Psoas muscle (tissue), 8 donors: Measurements from ENCODE around the gene ACOXL. TPM values are rescaled to one million over a fixed set of nuclear protein-coding genes. Genes with fewer than 3 reads are reported as not detected.
"Not testable (repeated sequence)": the region's sequence is repeated elsewhere in the genome, so short reads cannot be mapped to it uniquely, and the experiment has no call there.

ENCODE experiments used
- ATAC-seq, 4 donors: fragments of 200-7000 bp; cut with Tn5 transposase; one replicate each; pipeline ENCODE4 v1.9.1; 2020; ENCODE audit warnings: moderate library complexity in 3 of 4, mild to moderate bottlenecking in 2 of 4
- DNase-seq, 2 donors: peaks; one replicate each; pipeline ENCODE4 v3.0.0-alpha.2; 2020
- H3K27ac ChIP-seq: fragments of 200-600 bp; one replicate; pipeline ENCODE4 v1.8.0; 2022
- H3K27me3 ChIP-seq, 3 donors: fragments of 200-600 bp in 1 of 3; one replicate each; pipeline versions ENCODE4 v1.6.1 to v1.8.0; 2013 to 2022; ENCODE audit warnings: low read length in 2 of 3, mild to moderate bottlenecking in 2 of 3, moderate library complexity in 1 of 3; ENCODE audit not compliant: insufficient read depth in 3 of 3
- H3K36me3 ChIP-seq, 2 donors: fragments of 200-600 bp in 1 of 2; one replicate each; pipeline versions ENCODE4 v1.6.1 to v1.8.0; 2013 to 2022; ENCODE audit warnings: low read depth in 1 of 2, mild to moderate bottlenecking in 1 of 2, moderate library complexity in 1 of 2; ENCODE audit not compliant: insufficient read depth in 1 of 2
- H3K4me1 ChIP-seq: fragments of 200-600 bp; one replicate; pipeline ENCODE4 v1.8.0; 2022
- H3K4me3 ChIP-seq: fragments of 200-600 bp; one replicate; pipeline ENCODE4 v1.8.0; 2022; ENCODE audit warnings: mild to moderate bottlenecking
- H3K9me3 ChIP-seq: fragments of 200-600 bp; one replicate; pipeline ENCODE4 v1.8.0; 2022
- WGBS, 3 donors: extraction: QIAGEN DNeasy Blood & Tissue Kit; methylation state at CpG; one replicate each; pipeline versions ENCODE4 v1.1.6 to v1.1.7; 2013; 5-methylcytosine and 5-hydroxymethylcytosine counted together
- intact Hi-C, 2 donors: fragments of 100-400 bp; cut with DNase I; formaldehyde crosslinking; loops; one replicate each; pipeline versions ENCODE4 v1.11.0 to v1.14.2; 2022
- polyA plus RNA-seq, 3 donors: library from polyadenylated mRNA; stranded (reverse); fragments of 200-250 nt; gene quantifications; one replicate each; pipeline ENCODE4 v1.2.3, GENCODE V29; 2013
- total RNA-seq, 4 donors: library from RNA; stranded (reverse); fragmentation: NEBNext Ultra II Directional in 2 of 4; extraction: Animal tissue kit (Norgen Biotek cat#: 25700) in 2 of 4; gene quantifications; one replicate each; pipeline versions ENCODE4 v1.2.1 to v1.2.4, GENCODE V29; 2021 to 2023
- TF ChIP-seq, protein P1 (sequence below): fragments of 200-600 bp; IDR thresholded peaks from one replicate; pipeline ENCODE4 v1.8.0; 2022; ENCODE audit warnings: antibody characterized with exemption
- donor health status: healthy with polysubstance abuse.
- donor health status: DM: no; HTN: no; CAD: no; lungs with moderate emphysema.
- donor health status: Bipolar disorder and iron deficiency.
- donor health status: healthy.
- donor health status: DM: yes; HTN: yes; CAD: no.
- donor health status: DM: no; HTN: no; CAD: no.
- donor health status: DM: no; HTN: no; CAD: no.
- donor health status: DM: yes; HTN: yes; CAD: no.

The ACOXL gene
- total and polyA plus RNA-seq, 7 donors = 0.01 TPM; not detected in 6

DNA sequence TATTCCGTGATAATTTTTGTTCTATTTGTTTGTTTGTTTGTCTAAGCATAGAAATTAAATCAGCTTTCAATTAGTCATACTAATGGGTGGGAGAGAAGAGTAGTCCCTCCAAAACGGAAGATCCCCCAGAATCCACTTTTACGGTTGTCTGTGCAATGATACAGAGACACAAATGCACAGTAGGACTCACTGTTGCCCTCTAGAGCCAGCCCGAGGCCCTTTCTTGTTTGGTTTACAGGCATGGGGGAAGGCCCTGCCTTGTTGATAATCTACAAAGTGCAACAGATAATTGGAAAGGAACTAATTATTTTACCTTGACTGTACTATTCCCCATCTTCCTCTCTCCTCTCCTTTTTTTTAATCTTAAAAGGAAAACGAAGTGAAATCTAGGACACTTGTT lies 121.1 kb downstream of the ACOXL start:
- Histone ChIP-seq H3K27me3 (peaks cover 0 to 2% (median 0%) of the 10 kb centered on the region in 3 donors), H3K27ac (no peak overlapping the region), H3K4me1 (no peaks in the 10 kb centered on the region), H3K4me3 (no peak overlapping the region), H3K9me3 (no peaks in the 10 kb centered on the region), H3K36me3 (no peaks in the 10 kb centered on the region)
- intact Hi-C loops = no loop called here
- ATAC-seq (peak; percentile 62 to 84 (median 78)), DNase-seq (no peak)
- TF ChIP-seq, protein P1, sequence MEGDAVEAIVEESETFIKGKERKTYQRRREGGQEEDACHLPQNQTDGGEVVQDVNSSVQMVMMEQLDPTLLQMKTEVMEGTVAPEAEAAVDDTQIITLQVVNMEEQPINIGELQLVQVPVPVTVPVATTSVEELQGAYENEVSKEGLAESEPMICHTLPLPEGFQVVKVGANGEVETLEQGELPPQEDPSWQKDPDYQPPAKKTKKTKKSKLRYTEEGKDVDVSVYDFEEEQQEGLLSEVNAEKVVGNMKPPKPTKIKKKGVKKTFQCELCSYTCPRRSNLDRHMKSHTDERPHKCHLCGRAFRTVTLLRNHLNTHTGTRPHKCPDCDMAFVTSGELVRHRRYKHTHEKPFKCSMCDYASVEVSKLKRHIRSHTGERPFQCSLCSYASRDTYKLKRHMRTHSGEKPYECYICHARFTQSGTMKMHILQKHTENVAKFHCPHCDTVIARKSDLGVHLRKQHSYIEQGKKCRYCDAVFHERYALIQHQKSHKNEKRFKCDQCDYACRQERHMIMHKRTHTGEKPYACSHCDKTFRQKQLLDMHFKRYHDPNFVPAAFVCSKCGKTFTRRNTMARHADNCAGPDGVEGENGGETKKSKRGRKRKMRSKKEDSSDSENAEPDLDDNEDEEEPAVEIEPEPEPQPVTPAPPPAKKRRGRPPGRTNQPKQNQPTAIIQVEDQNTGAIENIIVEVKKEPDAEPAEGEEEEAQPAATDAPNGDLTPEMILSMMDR = peak; percentile 60
- 28 to 37% (median 33%) methylated on average over 5 of the region's 5 CpGs for WGBS, 3 donors

DNA sequence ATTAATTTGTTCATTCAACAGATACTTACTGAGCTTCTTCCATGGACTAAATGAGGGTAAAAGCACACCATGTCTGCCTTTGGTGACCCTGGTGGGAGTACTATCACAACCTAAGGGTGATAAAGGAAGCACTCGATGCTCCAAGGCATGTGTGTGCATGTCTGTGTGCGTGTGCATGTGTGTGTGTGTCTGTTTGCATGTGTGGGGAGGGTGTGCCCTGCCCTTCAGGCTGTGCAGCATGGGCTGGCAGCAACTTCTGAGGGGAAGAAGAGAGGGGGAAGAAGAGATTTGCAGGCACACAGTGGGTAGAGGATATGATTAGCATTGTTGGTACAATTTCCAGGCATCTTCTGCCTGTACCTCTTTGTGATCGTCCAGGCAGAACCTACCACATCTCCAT lies 121.6 kb downstream of the ACOXL start:
- peaks cover 0 to 6% (median 0%) of the 10 kb centered on the region in 3 donors for H3K27me3 ChIP-seq
- TF ChIP-seq, protein P1 = no peak
- H3K4me1 ChIP-seq = no peaks in the 10 kb centered on the region
- 94% methylated on average over 3 of the region's 3 CpGs for WGBS, 3 donors
- no peak overlapping the region for H3K27ac ChIP-seq
- intact Hi-C loops = loop anchor here in 1 of 2 donors (2.0 kb wide), 1 partner anchor 43 kb away; no protein-coding TSS in a partner anchor
- no peak overlapping the region for H3K4me3 ChIP-seq
- H3K9me3 ChIP-seq = no peaks in the 10 kb centered on the region
- no peaks in the 10 kb centered on the region for H3K36me3 ChIP-seq
- ATAC-seq = no peak
- DNase-seq = no peak

DNA sequence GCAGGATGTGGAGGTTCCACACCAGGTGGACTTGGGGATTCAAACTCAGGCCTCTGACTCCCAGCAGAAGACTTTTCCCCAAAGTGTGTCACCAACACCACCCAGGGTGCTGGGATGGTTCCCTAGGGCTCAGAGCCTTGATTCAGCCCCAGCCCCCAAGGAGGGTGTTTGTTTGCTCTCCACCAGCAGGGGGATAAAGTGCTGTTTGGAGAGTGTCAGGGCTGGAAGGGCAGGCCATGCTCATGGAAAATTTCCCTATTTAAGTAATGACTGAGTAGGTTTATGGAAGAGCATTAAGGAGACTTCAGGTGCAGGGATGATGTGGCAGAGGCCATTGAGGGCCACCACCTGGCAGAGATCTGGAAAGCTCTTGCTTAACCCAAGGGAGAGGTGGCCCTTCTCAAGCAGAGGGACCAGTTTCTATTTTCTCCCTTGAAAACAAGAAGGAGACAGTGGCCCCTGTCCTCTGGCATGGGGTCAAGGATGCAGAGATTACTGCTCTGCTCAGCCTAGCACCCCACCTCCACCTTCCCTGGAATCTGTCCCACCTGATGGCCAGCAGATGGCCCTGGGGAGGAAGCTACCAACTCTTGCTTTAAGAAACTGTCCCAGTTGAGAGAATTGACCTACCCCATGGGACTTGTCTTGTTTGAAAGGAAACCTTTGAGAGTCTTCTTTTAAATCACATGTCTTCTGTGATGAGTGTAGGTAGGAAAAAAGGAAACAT lies 122.1 kb downstream of the ACOXL start:
- intact Hi-C loops = loop anchor here in 1 of 2 donors (2.0 kb wide), 1 partner anchor 44 kb away; no protein-coding TSS in a partner anchor
- peak in 1 of 4 donors; percentile 41 for ATAC-seq
- H3K4me1 ChIP-seq = no peaks in the 10 kb centered on the region
- no peaks in the 10 kb centered on the region for H3K9me3 ChIP-seq
- no peak for DNase-seq
- H3K27me3 ChIP-seq = peaks cover 0 to 12% (median 0%) of the 10 kb centered on the region in 3 donors
- TF ChIP-seq, protein P1 = no peak
- no peak overlapping the region for H3K4me3 ChIP-seq
- no peaks in the 10 kb centered on the region for H3K36me3 ChIP-seq
- no peak overlapping the region for H3K27ac ChIP-seq

DNA sequence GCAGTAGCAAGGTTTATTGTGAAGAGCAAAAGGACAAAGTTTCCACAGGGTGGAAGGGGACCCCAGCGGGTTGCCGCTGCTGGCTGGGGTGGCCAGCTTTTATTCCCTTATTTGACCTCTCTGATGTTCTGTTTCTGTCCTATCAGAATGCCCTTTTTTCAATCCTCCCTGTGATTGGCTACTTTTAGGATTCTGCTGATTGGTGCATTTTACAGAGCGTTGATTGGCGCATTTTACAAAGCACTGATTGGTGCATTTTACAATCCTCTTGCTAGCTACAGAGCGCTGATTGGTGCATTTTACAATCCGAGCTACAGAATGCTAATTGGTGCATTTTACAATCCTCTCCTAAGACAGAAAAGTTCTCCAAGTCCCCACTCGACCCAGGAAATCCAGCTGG lies 123.5 kb downstream of the ACOXL start:
- H3K27me3 ChIP-seq = peaks cover 0 to 23% (median 0%) of the 10 kb centered on the region in 3 donors
- H3K4me3 ChIP-seq, DNase-seq, H3K27ac ChIP-seq, H3K9me3 ChIP-seq, ATAC-seq, H3K4me1 ChIP-seq, H3K36me3 ChIP-seq: not testable (repeated sequence)
- intact Hi-C loops = loop anchor here in 1 of 2 donors (2.0 kb wide), 1 partner anchor 45 kb away; no protein-coding TSS in a partner anchor
- 88 to 90% (median 89%) methylated on average over 7 of the region's 7 CpGs for WGBS, 3 donors

DNA sequence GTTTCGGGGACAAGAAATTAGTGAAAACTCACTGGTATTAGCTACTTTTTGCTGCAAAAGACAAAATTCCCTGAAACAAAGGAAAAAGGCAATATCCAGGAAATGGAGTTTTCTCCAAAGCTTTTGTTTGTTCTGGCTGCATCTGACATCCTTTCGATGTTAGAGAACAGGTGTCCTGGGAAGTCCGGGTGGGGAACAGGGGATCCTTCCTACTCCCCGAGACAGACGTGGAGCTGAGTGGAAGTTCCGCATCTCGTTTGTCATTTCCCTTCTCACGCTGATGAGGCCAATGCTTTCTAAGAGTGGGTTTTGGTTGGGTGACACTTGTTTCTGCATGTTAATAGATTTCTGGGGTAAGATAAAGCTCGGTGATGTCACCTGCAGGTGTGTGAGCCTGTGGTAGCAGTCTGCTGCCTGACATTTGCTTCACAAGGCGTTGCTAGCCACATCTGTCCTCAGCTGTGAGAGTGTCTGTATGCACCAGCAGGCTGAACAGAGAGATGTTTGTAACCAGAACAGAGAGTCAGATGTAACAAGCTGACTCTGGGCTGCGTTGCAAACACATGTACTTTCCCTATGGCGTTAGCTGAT lies 125.9 kb downstream of the ACOXL start:
- no peaks in the 10 kb centered on the region for H3K36me3 ChIP-seq
- intact Hi-C loops = no loop called here
- no peak overlapping the region for H3K27ac ChIP-seq
- 23 to 30% (median 24%) methylated on average over 12 of the region's 12 CpGs for WGBS, 3 donors
- no peak for DNase-seq
- H3K9me3 ChIP-seq = no peaks in the 10 kb centered on the region
- no peak overlapping the region for H3K4me3 ChIP-seq
- no peak for ATAC-seq
- H3K4me1 ChIP-seq = no peaks in the 10 kb centered on the region
- H3K27me3 ChIP-seq = peaks cover 0 to 25% (median 0%) of the 10 kb centered on the region in 3 donors
- TF ChIP-seq, protein P1 = no peak
